ENCODE measurements around the gene NEDD4L.

GRCh38 chr18:58446391-58447060 lies 402.5 kb downstream of the NEDD4L start:
- TF ChIP-seq CTCF (conservative IDR thresholded peaks at IDR 0.05; ENCODE audit: low read length) (no peak), EZH2phosphoT487 (IDR thresholded peaks at IDR 0.05; ENCODE audit: borderline replicate concordance, low read depth, low read length) (no peak)

Data from OCI-LY7 (cell line).